GM23338 (cell line): ENCODE measurements around the gene TGFB3.

Source experiments
- CREB1 ChIP-seq: fragments of 250-450 bp; sonication (Bioruptor Pico); IDR thresholded peaks from 2 replicates; pipeline ENCODE4 v1.5.0; 2020; ENCODE audit warnings: low read depth, mild to moderate bottlenecking, moderate library complexity
- ETS1 ChIP-seq: IDR thresholded peaks from 2 replicates; pipeline ENCODE4 v1.6.1; 2016; ENCODE audit warnings: antibody characterized with exemption
- EZH2 ChIP-seq: fragments of 200-600 bp; sonication (generic); IDR thresholded peaks from one replicate; pipeline ENCODE4 v1.8.0; 2017; ENCODE audit warnings: antibody characterized with exemption, mild to moderate bottlenecking, low read depth; ENCODE audit not compliant: unreplicated experiment
- EZH2phosphoT487 ChIP-seq: fragments of 200-600 bp; sonication (generic); IDR thresholded peaks from one replicate; pipeline ENCODE4 v1.8.1; 2018; ENCODE audit warnings: antibody characterized with exemption; ENCODE audit not compliant: unreplicated experiment
- JUNB ChIP-seq: IDR thresholded peaks from one replicate; pipeline ENCODE4 v1.6.1; 2016; ENCODE audit warnings: antibody characterized with exemption; ENCODE audit not compliant: unreplicated experiment
- NANOG ChIP-seq: IDR thresholded peaks from 2 replicates; pipeline ENCODE4 v1.6.1; 2016; ENCODE audit warnings: antibody characterized with exemption, borderline replicate concordance
- POLR2AphosphoS5 ChIP-seq: IDR thresholded peaks from 2 replicates; pipeline ENCODE4 v1.6.1; 2016; ENCODE audit warnings: antibody characterized with exemption, low read depth
- REST ChIP-seq: IDR thresholded peaks from one replicate; pipeline ENCODE4 v1.6.1; 2018; ENCODE audit warnings: antibody characterized with exemption; ENCODE audit not compliant: unreplicated experiment
- STAT1 ChIP-seq: IDR thresholded peaks from one replicate; pipeline ENCODE4 v1.6.1; 2016; ENCODE audit warnings: antibody characterized with exemption; ENCODE audit not compliant: unreplicated experiment
- ZNF331 ChIP-seq: fragments of 250-450 bp; sonication (Bioruptor Pico); IDR thresholded peaks from 2 replicates; pipeline ENCODE4 v1.5.0; 2020; ENCODE audit warnings: low read depth, mild to moderate bottlenecking, moderate library complexity
- ZNF462 ChIP-seq: fragments of 250-450 bp; sonication (Bioruptor Pico); IDR thresholded peaks from 2 replicates; pipeline ENCODE4 v1.5.0; 2020; ENCODE audit warnings: mild to moderate bottlenecking, moderate library complexity
- TF ChIP-seq, protein P1 (sequence below), 2 experiments: fragments of 200-600 bp in 1 of 2; sonication (generic) in 1 of 2; conservative IDR thresholded peaks; 2 replicates each; pipeline versions ENCODE4 v1.5.1 to v1.6.1; 2016 to 2017; ENCODE audit warnings: antibody characterized with exemption in 2 of 2, low read depth in 2 of 2, mild to moderate bottlenecking in 2 of 2, moderate library complexity in 1 of 2

GRCh38 chr14:75987201-75987970 lies 5.6 kb upstream of the TGFB3 start:
- TF ChIP-seq, protein P1, sequence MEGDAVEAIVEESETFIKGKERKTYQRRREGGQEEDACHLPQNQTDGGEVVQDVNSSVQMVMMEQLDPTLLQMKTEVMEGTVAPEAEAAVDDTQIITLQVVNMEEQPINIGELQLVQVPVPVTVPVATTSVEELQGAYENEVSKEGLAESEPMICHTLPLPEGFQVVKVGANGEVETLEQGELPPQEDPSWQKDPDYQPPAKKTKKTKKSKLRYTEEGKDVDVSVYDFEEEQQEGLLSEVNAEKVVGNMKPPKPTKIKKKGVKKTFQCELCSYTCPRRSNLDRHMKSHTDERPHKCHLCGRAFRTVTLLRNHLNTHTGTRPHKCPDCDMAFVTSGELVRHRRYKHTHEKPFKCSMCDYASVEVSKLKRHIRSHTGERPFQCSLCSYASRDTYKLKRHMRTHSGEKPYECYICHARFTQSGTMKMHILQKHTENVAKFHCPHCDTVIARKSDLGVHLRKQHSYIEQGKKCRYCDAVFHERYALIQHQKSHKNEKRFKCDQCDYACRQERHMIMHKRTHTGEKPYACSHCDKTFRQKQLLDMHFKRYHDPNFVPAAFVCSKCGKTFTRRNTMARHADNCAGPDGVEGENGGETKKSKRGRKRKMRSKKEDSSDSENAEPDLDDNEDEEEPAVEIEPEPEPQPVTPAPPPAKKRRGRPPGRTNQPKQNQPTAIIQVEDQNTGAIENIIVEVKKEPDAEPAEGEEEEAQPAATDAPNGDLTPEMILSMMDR (conservative IDR thresholded peaks at IDR 0.05; ENCODE audit: low read depth in 2 of 2), result no peak
- TF ChIP-seq EZH2 (no peak), POLR2AphosphoS5 (no peak), EZH2phosphoT487 (no peak), JUNB (no peak), ETS1 (no peak), ZNF331 (CRISPR knock-in tag) (no peak), REST (no peak), CREB1 (CRISPR knock-in tag) (no peak), NANOG (no peak), STAT1 (no peak), ZNF462 (CRISPR knock-in tag) (no peak)
